Nephron (organoid): ENCODE data around the gene APEH.

Source experiments
- H3K27ac Mint-ChIP-seq, 3 experiments: 2 replicates each; pipeline ENCODE4 v1.8.0; 2020; ENCODE audit warnings: mixed read lengths in 3 of 3, mild to moderate bottlenecking in 2 of 3, moderate library complexity in 1 of 3
- H3K27me3 Mint-ChIP-seq: 2 replicates; pipeline ENCODE4 v1.8.0; 2021; ENCODE audit warnings: low read depth, mild to moderate bottlenecking, moderate library complexity, mixed read lengths
- H3K36me3 Mint-ChIP-seq: 2 replicates; pipeline ENCODE4 v1.8.0; 2020; ENCODE audit warnings: low read depth, mixed read lengths
- H3K4me1 Mint-ChIP-seq: 2 replicates; pipeline ENCODE4 v1.8.0; 2020; ENCODE audit warnings: mixed read lengths
- H3K4me3 Mint-ChIP-seq, 3 experiments: 2 replicates each; pipeline ENCODE4 v1.8.0; 2020; ENCODE audit warnings: mild to moderate bottlenecking in 3 of 3, mixed read lengths in 3 of 3, moderate library complexity in 2 of 3
- H3K9me3 Mint-ChIP-seq: 2 replicates; pipeline ENCODE4 v1.8.0; 2020; ENCODE audit warnings: mixed read lengths
- TF ChIP-seq, protein P1 (sequence below), 3 experiments: fragments of 200-600 bp; sonication (generic); IDR thresholded peaks; one replicate each; pipeline ENCODE4 v1.5.0; 2021; ENCODE audit warnings: antibody characterized with exemption in 3 of 3; ENCODE audit not compliant: unreplicated experiment in 3 of 3

APEH gene

DNA sequence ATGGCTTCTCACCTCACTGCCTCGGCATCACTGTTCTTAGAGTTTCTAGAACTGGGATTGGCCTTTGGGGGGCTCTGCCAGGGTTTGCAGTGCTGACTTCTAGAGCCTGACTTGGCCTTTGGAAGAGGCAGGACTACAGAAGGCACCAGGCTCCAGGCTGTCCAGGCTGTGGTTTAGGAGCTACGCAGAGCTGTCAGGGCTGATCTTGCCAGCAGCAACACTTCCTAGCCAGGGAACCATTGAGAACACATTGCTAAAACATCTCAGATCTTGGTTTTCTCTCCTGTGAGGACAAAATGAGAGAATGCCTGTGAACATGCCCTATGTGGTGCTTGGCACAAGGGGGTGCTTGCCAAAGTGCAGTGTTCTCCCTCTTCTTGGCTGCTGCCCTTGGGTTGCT, 34.6 kb upstream of the APEH start:
- no peaks in the 10 kb centered on the region for H3K4me1 Mint-ChIP-seq

DNA sequence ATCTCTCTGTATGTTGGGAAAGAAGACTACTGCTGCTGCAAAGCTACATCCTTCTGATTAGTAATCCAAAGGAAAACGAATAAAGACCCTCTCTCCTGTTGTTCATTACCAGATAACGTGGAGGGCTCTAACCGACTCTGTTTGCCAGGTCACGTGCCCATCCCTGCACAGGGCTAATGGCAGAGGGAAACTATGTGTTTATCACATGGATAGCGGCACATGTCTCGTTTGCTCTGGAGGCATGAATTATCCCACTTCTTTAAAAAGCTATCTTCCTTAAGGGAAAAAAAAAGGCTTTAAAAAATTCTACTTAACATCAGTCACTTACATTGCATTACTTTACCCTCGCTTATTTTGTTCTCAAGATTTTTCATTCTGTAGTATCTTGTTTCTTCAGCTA, 32.9 kb upstream of the APEH start:
- no peaks in the 10 kb centered on the region for H3K4me1 Mint-ChIP-seq
- H3K27me3 Mint-ChIP-seq = no peaks in the 10 kb centered on the region
- H3K4me3 Mint-ChIP-seq = no peak overlapping the region
- no peaks in the 10 kb centered on the region for H3K9me3 Mint-ChIP-seq
- TF ChIP-seq, protein P1, sequence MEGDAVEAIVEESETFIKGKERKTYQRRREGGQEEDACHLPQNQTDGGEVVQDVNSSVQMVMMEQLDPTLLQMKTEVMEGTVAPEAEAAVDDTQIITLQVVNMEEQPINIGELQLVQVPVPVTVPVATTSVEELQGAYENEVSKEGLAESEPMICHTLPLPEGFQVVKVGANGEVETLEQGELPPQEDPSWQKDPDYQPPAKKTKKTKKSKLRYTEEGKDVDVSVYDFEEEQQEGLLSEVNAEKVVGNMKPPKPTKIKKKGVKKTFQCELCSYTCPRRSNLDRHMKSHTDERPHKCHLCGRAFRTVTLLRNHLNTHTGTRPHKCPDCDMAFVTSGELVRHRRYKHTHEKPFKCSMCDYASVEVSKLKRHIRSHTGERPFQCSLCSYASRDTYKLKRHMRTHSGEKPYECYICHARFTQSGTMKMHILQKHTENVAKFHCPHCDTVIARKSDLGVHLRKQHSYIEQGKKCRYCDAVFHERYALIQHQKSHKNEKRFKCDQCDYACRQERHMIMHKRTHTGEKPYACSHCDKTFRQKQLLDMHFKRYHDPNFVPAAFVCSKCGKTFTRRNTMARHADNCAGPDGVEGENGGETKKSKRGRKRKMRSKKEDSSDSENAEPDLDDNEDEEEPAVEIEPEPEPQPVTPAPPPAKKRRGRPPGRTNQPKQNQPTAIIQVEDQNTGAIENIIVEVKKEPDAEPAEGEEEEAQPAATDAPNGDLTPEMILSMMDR (IDR thresholded peaks at IDR 0.05; ENCODE audit: unreplicated experiment in 3 of 3) = no peak
- no peak overlapping the region for H3K27ac Mint-ChIP-seq
- no peaks in the 10 kb centered on the region for H3K36me3 Mint-ChIP-seq

More for the DNA sequence above, 34.6 kb upstream of the APEH start:
- Mint-ChIP-seq H3K27me3 (peaks cover 4% of the 10 kb centered on the region), H3K4me3 (no peak overlapping the region), H3K9me3 (no peaks in the 10 kb centered on the region), H3K27ac (no peak overlapping the region), H3K36me3 (no peaks in the 10 kb centered on the region)
- TF ChIP-seq, protein P1 (IDR thresholded peaks at IDR 0.05; ENCODE audit: unreplicated experiment in 3 of 3) = no peak

DNA sequence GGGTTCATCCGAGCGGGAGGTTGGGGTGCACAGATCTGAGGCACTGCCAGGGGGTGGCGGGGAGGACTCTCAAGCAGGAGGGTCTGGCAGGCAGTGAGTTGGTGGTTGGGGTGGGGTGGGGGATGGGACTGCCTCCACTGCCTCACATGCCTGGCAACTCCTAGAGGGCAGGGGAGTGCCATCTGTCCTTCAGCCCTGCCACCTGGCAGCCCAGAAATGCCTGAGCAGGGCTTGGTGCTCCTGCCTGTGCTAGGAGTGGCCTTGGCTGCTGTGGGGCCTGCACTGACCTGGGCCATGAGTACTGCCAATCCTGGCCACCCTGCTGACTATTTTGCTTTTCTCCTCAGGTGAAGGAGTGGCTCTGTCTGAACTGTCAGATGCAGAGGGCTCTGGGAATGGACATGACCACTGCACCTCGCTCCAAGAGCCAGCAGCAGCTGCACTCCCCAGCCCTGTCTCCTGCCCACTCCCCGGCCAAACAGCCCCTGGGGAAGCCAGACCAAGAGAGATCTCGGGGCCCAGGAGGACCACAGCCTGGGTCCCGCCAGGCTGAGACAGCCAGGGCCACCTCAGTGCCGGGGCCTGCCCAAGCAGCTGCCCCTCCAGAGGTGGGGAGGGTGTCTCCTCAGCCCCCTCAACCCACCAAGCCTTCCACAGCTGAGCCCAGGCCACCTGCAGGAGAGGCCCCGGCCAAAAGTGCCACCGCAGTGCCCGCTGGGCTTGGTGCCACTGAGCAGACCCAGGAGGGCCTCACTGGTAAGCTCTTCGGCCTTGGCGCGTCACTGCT, 32.0 kb upstream of the APEH start:
- Mint-ChIP-seq H3K27me3 (no peaks in the 10 kb centered on the region), H3K36me3 (no peaks in the 10 kb centered on the region), H3K4me1 (no peaks in the 10 kb centered on the region), H3K9me3 (no peaks in the 10 kb centered on the region), H3K4me3 (no peak overlapping the region), H3K27ac (no peak overlapping the region)
- TF ChIP-seq, protein P1 (IDR thresholded peaks at IDR 0.05; ENCODE audit: unreplicated experiment in 3 of 3) = no peak

DNA sequence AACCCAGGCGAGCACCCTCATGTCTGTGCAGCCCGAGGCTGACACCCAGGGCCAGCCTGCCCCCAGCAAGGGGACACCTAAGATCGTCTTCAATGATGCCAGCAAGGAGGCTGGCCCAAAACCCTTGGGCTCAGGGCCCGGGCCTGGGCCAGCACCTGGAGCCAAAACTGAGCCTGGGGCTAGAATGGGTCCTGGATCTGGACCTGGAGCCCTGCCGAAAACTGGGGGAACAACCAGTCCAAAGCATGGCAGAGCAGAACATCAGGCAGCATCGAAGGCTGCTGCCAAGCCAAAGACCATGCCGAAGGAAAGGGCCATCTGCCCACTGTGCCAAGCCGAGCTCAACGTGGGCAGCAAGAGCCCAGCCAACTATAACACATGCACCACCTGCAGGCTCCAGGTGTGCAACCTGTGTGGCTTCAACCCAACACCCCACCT, 31.4 kb upstream of the APEH start:
- no peaks in the 10 kb centered on the region for H3K36me3 Mint-ChIP-seq
- no peaks in the 10 kb centered on the region for H3K9me3 Mint-ChIP-seq
- TF ChIP-seq, protein P1 (IDR thresholded peaks at IDR 0.05; ENCODE audit: unreplicated experiment in 3 of 3) = no peak
- no peaks in the 10 kb centered on the region for H3K27me3 Mint-ChIP-seq
- H3K27ac Mint-ChIP-seq = no peak overlapping the region
- no peaks in the 10 kb centered on the region for H3K4me1 Mint-ChIP-seq
- H3K4me3 Mint-ChIP-seq = no peak overlapping the region

DNA sequence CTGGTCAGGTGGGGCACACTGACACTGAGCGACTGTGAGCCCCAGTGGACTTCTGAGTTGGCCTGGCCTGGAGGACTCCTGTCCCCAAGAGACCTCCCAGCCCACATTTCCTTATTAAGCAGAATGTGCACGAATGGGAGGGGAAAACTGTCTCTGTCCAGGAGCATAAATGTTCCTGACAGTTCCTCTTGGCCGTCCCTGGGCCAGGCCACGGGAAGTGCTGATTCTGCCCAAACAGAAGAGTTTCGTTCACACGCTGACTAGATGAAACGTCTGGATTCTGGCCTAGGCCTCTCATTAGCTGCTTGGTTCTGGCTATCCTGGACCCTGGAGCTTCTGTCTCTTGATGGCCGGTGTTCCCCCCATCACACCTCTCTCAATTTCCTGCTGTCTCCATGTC, 29.5 kb upstream of the APEH start:
- no peaks in the 10 kb centered on the region for H3K27me3 Mint-ChIP-seq

More for the DNA sequence above, 29.5 kb upstream of the APEH start:
- H3K36me3 Mint-ChIP-seq = no peaks in the 10 kb centered on the region
- no peaks in the 10 kb centered on the region for H3K9me3 Mint-ChIP-seq
- TF ChIP-seq, protein P1 (IDR thresholded peaks at IDR 0.05; ENCODE audit: unreplicated experiment in 3 of 3) = no peak
- H3K4me1 Mint-ChIP-seq = no peaks in the 10 kb centered on the region
- H3K27ac Mint-ChIP-seq = no peak overlapping the region
- no peak overlapping the region for H3K4me3 Mint-ChIP-seq
